Loucy (cell line): Measurements from ENCODE around the gene DXO.

Source experiments
- H2AFZ ChIP-seq: fragments of 200-600 bp; sonication (generic); 2 replicates; pipeline ENCODE4 v1.6.0; 2016; ENCODE audit warnings: antibody characterized with exemption, mild to moderate bottlenecking, low read length, moderate library complexity
- H3F3A ChIP-seq: fragments of 200-600 bp; 2 replicates; pipeline ENCODE4 v1.6.0; 2016; ENCODE audit warnings: antibody characterized with exemption, low read depth, mild to moderate bottlenecking
- H3K27me3 ChIP-seq: fragments of 200-600 bp; sonication (generic); 2 replicates; pipeline ENCODE4 v1.6.1; 2014; ENCODE audit warnings: low read length, mild to moderate bottlenecking; ENCODE audit not compliant: insufficient read depth, poor library complexity, severe bottlenecking
- H3K36me3 ChIP-seq: fragments of 200-600 bp; sonication (generic); 2 replicates; pipeline ENCODE4 v1.6.1; 2016; ENCODE audit warnings: low read length; ENCODE audit not compliant: insufficient read depth
- H3K4me1 ChIP-seq: fragments of 200-600 bp; sonication (generic); 2 replicates; pipeline ENCODE4 v1.5.1; 2014; ENCODE audit warnings: low read length, mild to moderate bottlenecking; ENCODE audit not compliant: insufficient read depth, poor library complexity, severe bottlenecking
- H3K4me2 ChIP-seq: fragments of 200-600 bp; sonication (generic); 2 replicates; pipeline ENCODE4 v1.6.0; 2014; ENCODE audit warnings: antibody characterized with exemption, low read length, low read depth, mild to moderate bottlenecking; ENCODE audit not compliant: poor library complexity, severe bottlenecking
- H3K4me3 ChIP-seq: fragments of 200-600 bp; sonication (generic); 2 replicates; pipeline ENCODE4 v1.5.1; 2014; ENCODE audit warnings: low read length, mild to moderate bottlenecking, mixed read lengths; ENCODE audit not compliant: poor library complexity, severe bottlenecking
- H3K79me2 ChIP-seq: fragments of 200-600 bp; sonication (generic); 2 replicates; pipeline ENCODE4 v1.6.1; 2014; ENCODE audit warnings: low read length; ENCODE audit not compliant: insufficient read depth
- H3K9ac ChIP-seq: fragments of 200-600 bp; sonication (generic); 2 replicates; pipeline ENCODE4 v1.6.0; 2014; ENCODE audit warnings: mild to moderate bottlenecking, low read depth, low read length, moderate library complexity; ENCODE audit not compliant: poor library complexity, severe bottlenecking
- H3K9me2 ChIP-seq: fragments of 200-600 bp; sonication (generic); replicated peaks from 2 replicates; pipeline ENCODE4 v1.6.1; 2016; ENCODE audit warnings: low read depth, low read length, mixed read lengths
- H3K9me3 ChIP-seq: fragments of 200-600 bp; sonication (generic); 2 replicates; pipeline ENCODE4 v1.6.1; 2014; ENCODE audit warnings: mild to moderate bottlenecking, antibody characterized with exemption, low read length, low read depth; ENCODE audit not compliant: insufficient read depth
- H4K20me1 ChIP-seq: fragments of 200-600 bp; sonication (generic); 2 replicates; pipeline ENCODE4 v1.6.0; 2014; ENCODE audit warnings: antibody characterized with exemption, low read length, mild to moderate bottlenecking; ENCODE audit not compliant: insufficient read depth, poor library complexity, severe bottlenecking
- EZH2phosphoT487 ChIP-seq: fragments of 200-600 bp; IDR thresholded peaks from 2 replicates; pipeline ENCODE4 v1.6.1; 2018; ENCODE audit warnings: antibody characterized with exemption, mild to moderate bottlenecking, moderate library complexity, borderline replicate concordance
- TF ChIP-seq, protein P1 (sequence below): fragments of 200-600 bp; sonication (generic); conservative IDR thresholded peaks from 2 replicates; pipeline ENCODE4 v1.5.1; 2014; ENCODE audit warnings: mild to moderate bottlenecking, antibody characterized with exemption, low read length

DXO gene

DNA sequence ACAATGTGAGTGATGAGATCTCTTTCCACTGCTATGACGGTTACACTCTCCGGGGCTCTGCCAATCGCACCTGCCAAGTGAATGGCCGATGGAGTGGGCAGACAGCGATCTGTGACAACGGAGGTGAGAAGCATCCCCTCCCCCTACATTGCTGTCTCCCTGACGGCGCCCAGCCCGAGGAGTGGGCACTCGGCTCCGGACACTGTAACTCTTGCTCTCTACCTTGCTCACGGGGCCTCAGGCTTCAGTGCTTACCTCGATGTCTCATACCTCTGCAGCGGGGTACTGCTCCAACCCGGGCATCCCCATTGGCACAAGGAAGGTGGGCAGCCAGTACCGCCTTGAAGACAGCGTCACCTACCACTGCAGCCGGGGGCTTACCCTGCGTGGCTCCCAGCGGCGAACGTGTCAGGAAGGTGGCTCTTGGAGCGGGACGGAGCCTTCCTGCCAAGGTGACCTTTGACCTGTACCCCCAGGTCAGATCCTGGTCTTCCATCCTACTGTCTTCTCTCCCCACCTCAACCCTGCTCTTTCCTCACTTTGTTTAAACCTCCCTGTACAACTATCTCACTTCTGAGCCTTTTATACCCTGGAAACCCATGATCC, 24.8 kb downstream of the DXO start:
- Histone ChIP-seq H3K27me3 (no peaks in the 10 kb centered on the region), H3K9me3 (no peaks in the 10 kb centered on the region), H3K9me2 (no peaks in the 10 kb centered on the region), H3K36me3 (peaks cover 7% of the 10 kb centered on the region; the same call in 1 of the 2 replicates), H2AFZ (no peak overlapping the region), H4K20me1 (no peaks in the 10 kb centered on the region), H3K9ac (no peak overlapping the region), H3F3A (no peaks in the 10 kb centered on the region), H3K4me3 (no peak overlapping the region), H3K4me1 (no peaks in the 10 kb centered on the region), H3K79me2 (no peaks in the 10 kb centered on the region), H3K4me2 (no peak overlapping the region)
- TF ChIP-seq, protein P1, sequence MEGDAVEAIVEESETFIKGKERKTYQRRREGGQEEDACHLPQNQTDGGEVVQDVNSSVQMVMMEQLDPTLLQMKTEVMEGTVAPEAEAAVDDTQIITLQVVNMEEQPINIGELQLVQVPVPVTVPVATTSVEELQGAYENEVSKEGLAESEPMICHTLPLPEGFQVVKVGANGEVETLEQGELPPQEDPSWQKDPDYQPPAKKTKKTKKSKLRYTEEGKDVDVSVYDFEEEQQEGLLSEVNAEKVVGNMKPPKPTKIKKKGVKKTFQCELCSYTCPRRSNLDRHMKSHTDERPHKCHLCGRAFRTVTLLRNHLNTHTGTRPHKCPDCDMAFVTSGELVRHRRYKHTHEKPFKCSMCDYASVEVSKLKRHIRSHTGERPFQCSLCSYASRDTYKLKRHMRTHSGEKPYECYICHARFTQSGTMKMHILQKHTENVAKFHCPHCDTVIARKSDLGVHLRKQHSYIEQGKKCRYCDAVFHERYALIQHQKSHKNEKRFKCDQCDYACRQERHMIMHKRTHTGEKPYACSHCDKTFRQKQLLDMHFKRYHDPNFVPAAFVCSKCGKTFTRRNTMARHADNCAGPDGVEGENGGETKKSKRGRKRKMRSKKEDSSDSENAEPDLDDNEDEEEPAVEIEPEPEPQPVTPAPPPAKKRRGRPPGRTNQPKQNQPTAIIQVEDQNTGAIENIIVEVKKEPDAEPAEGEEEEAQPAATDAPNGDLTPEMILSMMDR = no peak
- TF ChIP-seq EZH2phosphoT487 = no peak

DNA sequence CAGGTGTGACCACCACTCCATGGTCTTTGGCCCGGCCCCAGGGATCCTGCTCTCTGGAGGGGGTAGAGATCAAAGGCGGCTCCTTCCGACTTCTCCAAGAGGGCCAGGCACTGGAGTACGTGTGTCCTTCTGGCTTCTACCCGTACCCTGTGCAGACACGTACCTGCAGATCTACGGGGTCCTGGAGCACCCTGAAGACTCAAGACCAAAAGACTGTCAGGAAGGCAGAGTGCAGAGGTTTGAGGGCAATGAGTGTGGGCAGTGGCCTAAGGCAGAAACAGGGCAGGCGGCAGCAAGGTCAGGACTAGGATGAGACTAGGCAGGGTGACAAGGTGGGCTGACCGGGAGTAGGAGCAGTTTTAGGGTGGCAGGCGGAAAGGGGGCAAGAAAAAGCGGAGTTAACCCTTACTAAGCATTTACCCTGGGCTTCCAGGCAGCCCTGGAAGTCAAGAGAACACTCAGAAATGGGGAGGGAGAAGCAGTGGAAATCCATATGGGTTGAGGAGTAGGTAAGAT, 25.5 kb downstream of the DXO start:
- Histone ChIP-seq H3K4me3 (no peak overlapping the region), H3K9me3 (no peaks in the 10 kb centered on the region), H4K20me1 (no peaks in the 10 kb centered on the region), H3K36me3 (peaks cover 2% of the 10 kb centered on the region; the same call in 1 of the 2 replicates), H3K9ac (no peak overlapping the region), H3K4me2 (no peak overlapping the region), H3K4me1 (peaks cover under 1% of the 10 kb centered on the region), H3K27me3 (no peaks in the 10 kb centered on the region), H2AFZ (no peak overlapping the region), H3F3A (no peaks in the 10 kb centered on the region), H3K79me2 (no peaks in the 10 kb centered on the region), H3K9me2 (no peaks in the 10 kb centered on the region)
- TF ChIP-seq EZH2phosphoT487 = no peak
- TF ChIP-seq, protein P1 = no peak

DNA sequence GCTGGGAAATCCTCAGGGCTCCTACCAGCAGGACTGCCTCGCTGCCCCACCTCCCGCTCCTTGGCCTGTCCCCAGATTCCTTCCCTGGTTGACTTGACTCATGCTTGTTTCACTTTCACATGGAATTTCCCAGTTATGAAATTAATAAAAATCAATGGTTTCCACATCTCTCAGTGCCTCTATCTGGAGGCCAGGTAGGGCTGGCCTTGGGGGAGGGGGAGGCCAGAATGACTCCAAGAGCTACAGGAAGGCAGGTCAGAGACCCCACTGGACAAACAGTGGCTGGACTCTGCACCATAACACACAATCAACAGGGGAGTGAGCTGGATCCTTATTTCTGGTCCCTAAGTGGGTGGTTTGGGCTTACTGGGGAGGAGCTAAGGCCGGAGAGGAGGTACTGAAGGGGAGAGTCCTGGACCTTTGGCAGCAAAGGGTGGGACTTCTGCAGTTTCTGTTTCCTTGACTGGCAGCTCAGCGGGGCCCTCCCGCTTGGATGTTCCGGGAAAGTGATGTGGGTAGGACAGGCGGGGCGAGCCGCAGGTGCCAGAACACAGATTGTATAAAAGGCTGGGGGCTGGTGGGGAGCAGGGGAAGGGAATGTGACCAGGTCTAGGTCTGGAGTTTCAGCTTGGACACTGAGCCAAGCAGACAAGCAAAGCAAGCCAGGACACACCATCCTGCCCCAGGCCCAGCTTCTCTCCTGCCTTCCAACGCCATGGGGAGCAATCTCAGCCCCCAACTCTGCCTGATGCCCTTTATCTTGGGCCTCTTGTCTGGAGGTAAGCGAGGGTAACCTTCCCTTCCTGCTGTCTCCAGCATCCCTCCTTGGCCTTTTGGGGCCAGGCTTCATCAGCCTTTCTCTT, 26.2 kb downstream of the DXO start, which contains the start of gene CFB:
TSS of gene CFB (plus strand) at position 589 of the 863 bp plus-strand sequence. CDS start at position 716, 127 bp downstream.
- Histone ChIP-seq H3K4me2 (no peak within 1 kb of the TSS), H2AFZ (no peak within 1 kb of the TSS), H3K9ac (no peak within 1 kb of the TSS)

More for the DNA sequence above, 26.2 kb downstream of the DXO start, which contains the start of gene CFB:
- Histone ChIP-seq H4K20me1 (no peaks in the 10 kb centered on the region), H3K4me3 (no peak within 1 kb of the TSS), H3K27me3 (no peaks in the 10 kb centered on the region), H3K36me3 (no peaks in the 10 kb centered on the region), H3F3A (no peaks in the 10 kb centered on the region), H3K9me3 (no peaks in the 10 kb centered on the region), H3K9me2 (no peaks in the 10 kb centered on the region), H3K4me1 (peaks cover 7% of the 10 kb centered on the region), H3K79me2 (no peaks in the 10 kb centered on the region)
- no peak for TF ChIP-seq EZH2phosphoT487
